Middle frontal gyrus (tissue), 1 donor: ENCODE results near the gene CYS1.
"Not testable (repeated sequence)": the region's sequence is repeated elsewhere in the genome, so short reads cannot be mapped to it uniquely, and the experiment has no call there.

Experiments
- DNase-seq: peaks from one replicate; pipeline ENCODE4 v3.0.0-alpha.2; 2015; ENCODE audit warnings: low spot score; ENCODE audit errors: extremely low spot score

The CYS1 gene

GRCh38 chr2:10079870-10080535 is at the start of gene CYS1:
TSS of gene CYS1 (minus strand) at chr2:10080411. CDS start at chr2:10080223, 188 bp downstream.
- no peak for DNase-seq

- no peak for DNase-seq
Measured at GRCh38 chr2:10129490-10129889, 49.3 kb upstream of the CYS1 start.

GRCh38 chr2:10128420-10128819 is 48.2 kb upstream of the CYS1 start:
- DNase-seq, result no peak

GRCh38 chr2:10126632-10127026 is 46.4 kb upstream of the CYS1 start:
- no peak for DNase-seq

GRCh38 chr2:10125842-10126631 is 45.8 kb upstream of the CYS1 start:
- no peak for DNase-seq

- peak; percentile 58 for DNase-seq
Measured at GRCh38 chr2:10124538-10125045, 44.4 kb upstream of the CYS1 start.

- no peak for DNase-seq
Measured at GRCh38 chr2:10123281-10123680, 43.1 kb upstream of the CYS1 start.

- peak; percentile 85 for DNase-seq
Measured at GRCh38 chr2:10122500-10123280, 42.5 kb upstream of the CYS1 start, which contains the start of gene RRM2. TSS of gene RRM2 (plus strand) at chr2:10122739. CDS start at chr2:10122799, 60 bp downstream.

GRCh38 chr2:10120877-10121574 is 40.8 kb upstream of the CYS1 start:
- DNase-seq, result no peak

GRCh38 chr2:10120158-10120876 is 40.1 kb upstream of the CYS1 start:
- DNase-seq, result no peak

GRCh38 chr2:10119601-10120157 is 39.5 kb upstream of the CYS1 start:
- no peak for DNase-seq

GRCh38 chr2:10119027-10119325 is 38.8 kb upstream of the CYS1 start:
- no peak for DNase-seq

- DNase-seq, result no peak
Measured at GRCh38 chr2:10109311-10109710, 29.1 kb upstream of the CYS1 start.

GRCh38 chr2:10104906-10105305 is 24.7 kb upstream of the CYS1 start:
- not testable (repeated sequence) for DNase-seq

GRCh38 chr2:10103179-10103578 is 23.0 kb upstream of the CYS1 start:
- DNase-seq, result no peak

GRCh38 chr2:10101491-10101890 is 21.3 kb upstream of the CYS1 start:
- no peak for DNase-seq

- no peak for DNase-seq
Measured at GRCh38 chr2:10097352-10098148, 17.3 kb upstream of the CYS1 start.

- no peak for DNase-seq
Measured at GRCh38 chr2:10096641-10097040, 16.4 kb upstream of the CYS1 start.

GRCh38 chr2:10095175-10095574 is 15.0 kb upstream of the CYS1 start:
- DNase-seq, result no peak
